Rectal smooth muscle tissue (tissue), 1 donor: ENCODE data around the gene IFTAP.
A peak's percentile ranks its signal among the peaks of the same experiment; 100 is the strongest.
"Not testable (repeated sequence)": the region's sequence is repeated elsewhere in the genome, so short reads cannot be mapped to it uniquely, and the experiment has no call there.

Experiments used
- H3K27ac ChIP-seq: one replicate; pipeline ENCODE4 v1.7.0; 2013; ENCODE audit warnings: low read depth, low read length, inconsistent platforms
- H3K27me3 ChIP-seq: one replicate; pipeline ENCODE4 v1.7.0; 2013; ENCODE audit warnings: low read length; ENCODE audit not compliant: control insufficient read depth, insufficient read depth
- H3K36me3 ChIP-seq: one replicate; pipeline ENCODE4 v1.7.0; 2013; ENCODE audit warnings: low read length; ENCODE audit not compliant: control insufficient read depth, insufficient read depth
- H3K4me1 ChIP-seq: one replicate; pipeline ENCODE4 v1.7.0; 2013; ENCODE audit warnings: low read length; ENCODE audit not compliant: control insufficient read depth, insufficient read depth
- H3K4me3 ChIP-seq: one replicate; pipeline ENCODE4 v1.7.0; 2013; ENCODE audit warnings: low read length
- H3K9ac ChIP-seq: one replicate; pipeline ENCODE4 v1.7.0; 2013; ENCODE audit warnings: low read length

Gene IFTAP

GRCh38 chr11:36627006-36627405, 32.7 kb downstream of the IFTAP start:
- no peaks in the 10 kb centered on the region for H3K36me3 ChIP-seq
- H3K27ac ChIP-seq = no peak overlapping the region
- H3K4me1 ChIP-seq = peaks cover 20% of the 10 kb centered on the region
- H3K9ac ChIP-seq = no peak overlapping the region
- H3K27me3 ChIP-seq = no peaks in the 10 kb centered on the region
- H3K4me3 ChIP-seq = no peak overlapping the region

- Histone ChIP-seq H3K4me1 (peaks cover 19% of the 10 kb centered on the region), H3K27ac (no peak overlapping the region), H3K9ac (no peak overlapping the region), H3K4me3 (no peak overlapping the region), H3K36me3 (no peaks in the 10 kb centered on the region), H3K27me3 (no peaks in the 10 kb centered on the region)
Observed at GRCh38 chr11:36627471-36627870, 33.2 kb downstream of the IFTAP start.

- Histone ChIP-seq H3K9ac (no peak overlapping the region), H3K4me3 (no peak overlapping the region), H3K4me1 (peaks cover 18% of the 10 kb centered on the region), H3K27me3 (no peaks in the 10 kb centered on the region), H3K27ac (no peak overlapping the region), H3K36me3 (no peaks in the 10 kb centered on the region)
Observed at GRCh38 chr11:36628141-36628540, 33.8 kb downstream of the IFTAP start.

- peaks cover 18% of the 10 kb centered on the region for H3K4me1 ChIP-seq
- H3K9ac ChIP-seq = no peak overlapping the region
Observed at GRCh38 chr11:36628765-36629244, 34.5 kb downstream of the IFTAP start.

GRCh38 chr11:36631774-36632173, 37.5 kb downstream of the IFTAP start:
- Histone ChIP-seq H3K27me3 (no peaks in the 10 kb centered on the region), H3K4me1 (peaks cover 30% of the 10 kb centered on the region), H3K4me3 (no peak overlapping the region), H3K9ac (no peak overlapping the region), H3K36me3 (no peaks in the 10 kb centered on the region), H3K27ac (peak overlapping the region; percentile 62)

More at GRCh38 chr11:36628765-36629244, 34.5 kb downstream of the IFTAP start:
- Histone ChIP-seq H3K27ac (peak overlapping the region; percentile 27), H3K27me3 (no peaks in the 10 kb centered on the region), H3K36me3 (no peaks in the 10 kb centered on the region), H3K4me3 (no peak overlapping the region)

GRCh38 chr11:36635066-36635862, 41.0 kb downstream of the IFTAP start:
- Histone ChIP-seq H3K27ac (peak overlapping the region; percentile 82), H3K9ac (no peak overlapping the region), H3K27me3 (no peaks in the 10 kb centered on the region), H3K4me3 (no peak overlapping the region), H3K4me1 (peaks cover 24% of the 10 kb centered on the region), H3K36me3 (no peaks in the 10 kb centered on the region)

- Histone ChIP-seq H3K36me3 (no peaks in the 10 kb centered on the region), H3K27me3 (no peaks in the 10 kb centered on the region), H3K4me1 (peaks cover 18% of the 10 kb centered on the region), H3K27ac (peak overlapping the region; percentile 30), H3K9ac (no peak overlapping the region), H3K4me3 (no peak overlapping the region)
Observed at GRCh38 chr11:36638556-36638955, 44.3 kb downstream of the IFTAP start.

GRCh38 chr11:36657610-36658267, 63.4 kb downstream of the IFTAP start:
- no peaks in the 10 kb centered on the region for H3K4me1 ChIP-seq
- H3K9ac ChIP-seq = no peak overlapping the region
- H3K36me3 ChIP-seq = no peaks in the 10 kb centered on the region
- no peak overlapping the region for H3K4me3 ChIP-seq
- no peak overlapping the region for H3K27ac ChIP-seq
- H3K27me3 ChIP-seq = no peaks in the 10 kb centered on the region

- H3K4me3 ChIP-seq, H3K27ac ChIP-seq, H3K36me3 ChIP-seq, H3K9ac ChIP-seq, H3K27me3 ChIP-seq, H3K4me1 ChIP-seq: not testable (repeated sequence)
Observed at GRCh38 chr11:36661359-36661758, 67.1 kb downstream of the IFTAP start.

- Histone ChIP-seq H3K4me3 (no peak overlapping the region), H3K4me1 (no peaks in the 10 kb centered on the region), H3K27ac (no peak overlapping the region), H3K36me3 (no peaks in the 10 kb centered on the region), H3K9ac (no peak overlapping the region), H3K27me3 (no peaks in the 10 kb centered on the region)
Observed at GRCh38 chr11:36672815-36673450, 78.6 kb downstream of the IFTAP start.

- H3K27me3 ChIP-seq, H3K9ac ChIP-seq, H3K27ac ChIP-seq, H3K4me3 ChIP-seq, H3K36me3 ChIP-seq, H3K4me1 ChIP-seq: not testable (repeated sequence)
Observed at GRCh38 chr11:36679547-36679946, 85.2 kb downstream of the IFTAP start.

GRCh38 chr11:36683818-36684217, 89.5 kb downstream of the IFTAP start:
- no peaks in the 10 kb centered on the region for H3K4me1 ChIP-seq
- H3K36me3 ChIP-seq = no peaks in the 10 kb centered on the region
- no peak overlapping the region for H3K9ac ChIP-seq
- H3K27ac ChIP-seq = no peak overlapping the region
- H3K4me3 ChIP-seq = no peak overlapping the region
- H3K27me3 ChIP-seq = no peaks in the 10 kb centered on the region
